Measurements from ENCODE around the gene VPS35.

The VPS35 gene

DNA sequence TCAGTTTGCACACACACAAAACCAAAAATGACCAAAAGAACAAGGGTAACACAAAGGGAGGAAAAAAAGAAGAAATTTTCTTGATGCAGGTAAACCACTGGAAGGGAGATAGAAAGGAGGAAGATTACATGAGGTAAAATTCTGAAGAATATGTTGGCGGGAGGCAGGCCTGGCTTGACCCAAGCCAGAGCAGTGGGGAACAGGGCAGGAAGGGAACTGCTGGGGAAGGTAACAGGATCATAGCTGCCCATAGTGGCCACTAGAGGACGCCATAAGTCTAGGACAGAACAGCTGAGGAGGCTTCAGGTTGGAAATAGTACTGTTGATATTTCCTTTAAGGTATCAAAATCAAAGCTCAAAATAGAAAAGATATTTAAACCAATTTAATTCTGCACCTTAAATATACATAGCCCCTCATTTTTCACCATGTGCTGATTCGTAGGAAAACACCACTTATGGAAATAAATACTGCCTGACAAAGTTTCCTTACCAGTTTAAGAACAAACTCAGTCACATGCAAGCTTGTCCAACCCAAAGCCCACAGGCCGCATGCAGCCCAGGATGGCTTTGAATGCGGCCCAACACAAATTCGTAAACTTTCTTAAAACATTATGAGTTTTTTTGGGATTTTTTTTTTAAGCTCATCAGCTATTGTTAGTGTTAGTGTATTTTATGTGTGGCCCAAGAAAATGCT is 15.5 kb downstream of the VPS35 start:
- peaks cover 80% of the 10 kb centered on the region; the same call in 1 of the 2 replicates for H3K36me3 ChIP-seq (ENCODE audit: insufficient read depth, low read length)
- no peaks in the 10 kb centered on the region for H3K4me1 ChIP-seq (ENCODE audit: insufficient read depth, low read length, poor library complexity, severe bottlenecking)
- H4K20me1 ChIP-seq (ENCODE audit: insufficient read depth, low read length, poor library complexity, severe bottlenecking), result no peaks in the 10 kb centered on the region
- no peaks in the 10 kb centered on the region for H3K27me3 ChIP-seq (ENCODE audit: insufficient read depth, low read length, poor library complexity, severe bottlenecking)
- no peak overlapping the region for H3K4me2 ChIP-seq (ENCODE audit: low read depth, low read length, poor library complexity, severe bottlenecking)
- no peaks in the 10 kb centered on the region for H3K9me3 ChIP-seq (ENCODE audit: insufficient read depth, low read depth, low read length)
- no peak overlapping the region for H2AFZ ChIP-seq (ENCODE audit: low read length)
- no peak overlapping the region for H3K9ac ChIP-seq (ENCODE audit: low read depth, low read length, poor library complexity, severe bottlenecking)
- no peaks in the 10 kb centered on the region for H3K9me2 ChIP-seq (replicated peaks; ENCODE audit: low read depth, low read length)
- no peaks in the 10 kb centered on the region for H3F3A ChIP-seq (ENCODE audit: low read depth)
- TF ChIP-seq EZH2phosphoT487 (IDR thresholded peaks at IDR 0.05; ENCODE audit: borderline replicate concordance) (no peak), CTCF (conservative IDR thresholded peaks at IDR 0.05; ENCODE audit: low read length) (peak; percentile 95)
- H3K79me2 ChIP-seq (ENCODE audit: insufficient read depth, low read length), result no peaks in the 10 kb centered on the region
- H3K4me3 ChIP-seq (ENCODE audit: low read length, poor library complexity, severe bottlenecking), result no peak overlapping the region

DNA sequence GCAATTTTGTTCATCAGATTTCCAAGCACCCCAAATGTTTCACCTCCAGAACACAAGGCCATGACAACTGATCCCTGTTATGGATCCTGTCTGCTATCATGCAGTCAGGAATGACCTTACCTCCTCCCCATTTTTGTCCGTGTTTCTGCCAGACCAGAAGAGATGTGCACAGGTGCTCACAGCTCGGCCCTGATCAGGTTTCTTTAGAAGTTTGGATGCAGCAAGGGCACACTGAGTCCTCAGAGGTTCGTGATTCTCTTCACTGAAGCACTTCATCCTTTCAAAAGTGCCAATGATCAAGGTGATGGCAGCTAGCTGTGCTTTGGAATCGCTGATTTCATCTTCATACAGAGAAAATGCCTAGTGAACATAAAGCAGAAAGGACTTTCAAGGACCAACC is 26.9 kb downstream of the VPS35 start:
- Histone ChIP-seq H3K9me2 (replicated peaks; ENCODE audit: low read depth, low read length) (no peaks in the 10 kb centered on the region), H3K4me2 (ENCODE audit: low read depth, low read length, poor library complexity, severe bottlenecking) (no peak overlapping the region), H3K9ac (ENCODE audit: low read depth, low read length, poor library complexity, severe bottlenecking) (no peak overlapping the region), H3K36me3 (ENCODE audit: insufficient read depth, low read length) (peaks cover 51% of the 10 kb centered on the region; the same call in 1 of the 2 replicates), H3K4me1 (ENCODE audit: insufficient read depth, low read length, poor library complexity, severe bottlenecking) (peaks cover 5% of the 10 kb centered on the region), H3K79me2 (ENCODE audit: insufficient read depth, low read length) (no peaks in the 10 kb centered on the region), H3F3A (ENCODE audit: low read depth) (no peaks in the 10 kb centered on the region), H3K4me3 (ENCODE audit: low read length, poor library complexity, severe bottlenecking) (no peak overlapping the region), H4K20me1 (ENCODE audit: insufficient read depth, low read length, poor library complexity, severe bottlenecking) (no peaks in the 10 kb centered on the region), H2AFZ (ENCODE audit: low read length) (no peak overlapping the region), H3K9me3 (ENCODE audit: insufficient read depth, low read depth, low read length) (no peaks in the 10 kb centered on the region), H3K27me3 (ENCODE audit: insufficient read depth, low read length, poor library complexity, severe bottlenecking) (no peaks in the 10 kb centered on the region)
- no peak for TF ChIP-seq CTCF (conservative IDR thresholded peaks at IDR 0.05; ENCODE audit: low read length)
- TF ChIP-seq EZH2phosphoT487 (IDR thresholded peaks at IDR 0.05; ENCODE audit: borderline replicate concordance), result no peak

GRCh38 chr16:46658925-46659324 is 30.1 kb downstream of the VPS35 start:
- H3K79me2 ChIP-seq (ENCODE audit: insufficient read depth, low read length), result no peaks in the 10 kb centered on the region
- H4K20me1 ChIP-seq (ENCODE audit: insufficient read depth, low read length, poor library complexity, severe bottlenecking), result no peaks in the 10 kb centered on the region
- no peaks in the 10 kb centered on the region for H3K27me3 ChIP-seq (ENCODE audit: insufficient read depth, low read length, poor library complexity, severe bottlenecking)
- no peaks in the 10 kb centered on the region for H3K9me3 ChIP-seq (ENCODE audit: insufficient read depth, low read depth, low read length)
- H3F3A ChIP-seq (ENCODE audit: low read depth), result no peaks in the 10 kb centered on the region
- peaks cover 34% of the 10 kb centered on the region; the same call in 1 of the 2 replicates for H3K36me3 ChIP-seq (ENCODE audit: insufficient read depth, low read length)
- peak overlapping the region; percentile 47 for H3K4me2 ChIP-seq (ENCODE audit: low read depth, low read length, poor library complexity, severe bottlenecking)
- peak overlapping the region; percentile 31 for H3K9ac ChIP-seq (ENCODE audit: low read depth, low read length, poor library complexity, severe bottlenecking)
- peak overlapping the region; percentile 38 for H3K4me3 ChIP-seq (ENCODE audit: low read length, poor library complexity, severe bottlenecking)
- no peak overlapping the region for H2AFZ ChIP-seq (ENCODE audit: low read length)
- no peaks in the 10 kb centered on the region for H3K9me2 ChIP-seq (replicated peaks; ENCODE audit: low read depth, low read length)
- peak; percentile 32; the same call in 1 of the 2 replicates for TF ChIP-seq CTCF (conservative IDR thresholded peaks at IDR 0.05; ENCODE audit: low read length)
- no peak for TF ChIP-seq EZH2phosphoT487 (IDR thresholded peaks at IDR 0.05; ENCODE audit: borderline replicate concordance)
- H3K4me1 ChIP-seq (ENCODE audit: insufficient read depth, low read length, poor library complexity, severe bottlenecking), result peaks cover 5% of the 10 kb centered on the region

All from Loucy (cell line).